Heart right ventricle (tissue), 16 donors: ENCODE results near the gene PHF1. TPM values are rescaled to one million over a fixed set of nuclear protein-coding genes. Genes with fewer than 3 reads are reported as not detected.

ENCODE experiments used
- ATAC-seq, 8 donors: fragments of 200-7000 bp; cut with Tn5 transposase; one replicate each; pipeline ENCODE4 v1.9.1; 2020; ENCODE audit warnings: mild to moderate bottlenecking in 8 of 8, moderate library complexity in 8 of 8, moderate number of reproducible peaks in 1 of 8
- DNase-seq, 2 donors: peaks; one replicate each; pipeline ENCODE4 v3.0.0-alpha.2; 2020
- H3K27ac ChIP-seq, 10 donors: fragments of 200-600 bp; sonication (generic) in 2 of 10; one replicate each; pipeline versions ENCODE4 v1.5.0 to v1.8.0; 2020 to 2022; ENCODE audit warnings: mild to moderate bottlenecking in 3 of 10
- H3K27me3 ChIP-seq, 7 donors: fragments of 200-600 bp; one replicate each; pipeline ENCODE4 v1.8.0; 2021 to 2022; ENCODE audit warnings: mild to moderate bottlenecking in 2 of 7
- H3K36me3 ChIP-seq, 9 donors: fragments of 200-600 bp; sonication (generic) in 1 of 9; one replicate each; pipeline versions ENCODE4 v1.5.0 to v1.8.0; 2020 to 2022; ENCODE audit warnings: mild to moderate bottlenecking in 2 of 9
- H3K4me1 ChIP-seq, 9 donors: fragments of 200-600 bp; sonication (generic) in 1 of 9; one replicate each; pipeline versions ENCODE4 v1.5.0 to v1.8.0; 2020 to 2022; ENCODE audit warnings: mild to moderate bottlenecking in 4 of 9
- H3K4me3 ChIP-seq, 10 donors: fragments of 200-600 bp; sonication (generic) in 2 of 10; one replicate each; pipeline versions ENCODE4 v1.5.0 to v1.8.0; 2020 to 2022; ENCODE audit warnings: mild to moderate bottlenecking in 7 of 10, moderate library complexity in 2 of 10
- H3K9me3 ChIP-seq, 11 donors: fragments of 200-600 bp in 10 of 11; sonication (generic) in 2 of 11; one replicate each; pipeline versions ENCODE4 v1.5.0 to v1.8.0; 2013 to 2022; ENCODE audit warnings: mild to moderate bottlenecking in 2 of 11, control low read depth in 1 of 11, moderate library complexity in 1 of 11
- CTCF ChIP-seq, 9 donors: fragments of 200-600 bp; sonication (generic) in 2 of 9; IDR thresholded peaks; one replicate each; pipeline versions ENCODE4 v1.5.0 to v1.8.0; 2021 to 2022; ENCODE audit warnings: antibody characterized with exemption in 9 of 9, mild to moderate bottlenecking in 5 of 9, moderate library complexity in 1 of 9
- WGBS, 2 donors: extraction: QIAGEN DNeasy Blood & Tissue Kit; methylation state at CpG; one replicate each; pipeline ENCODE4 v1.1.7; 2013; ENCODE audit warnings: inconsistent platforms in 1 of 2; 5-methylcytosine and 5-hydroxymethylcytosine counted together
- intact Hi-C, 10 donors: fragments of 100-400 bp; cut with DNase I; formaldehyde crosslinking; loops; one replicate each; pipeline versions ENCODE4 v1.11.1 to v1.14.2; 2022
- polyA plus RNA-seq, 2 donors: library from polyadenylated mRNA; stranded (reverse); fragments of 200-250 nt; gene quantifications; one replicate each; pipeline ENCODE4 v1.2.3, GENCODE V29; 2013
- total RNA-seq, 10 donors: library from RNA; stranded (reverse); fragmentation: NEBNext Ultra II Directional in 3 of 10; extraction: Animal tissue kit (Norgen Biotek cat#: 25700) in 3 of 10; gene quantifications; one replicate each; pipeline versions ENCODE4 v1.2.1 to v1.2.4, GENCODE V29; 2021 to 2023
- donor health status: Arrhythmogenic right ventricular cardiomyopathy.
- donor health status: ischemic (EF 13 %, LVEDD 7.1; RV severe dilation, severe dysfunction).
- donor health status: healthy with polysubstance abuse.
- donor health status: DM: no; HTN: yes; CAD: no.
- donor health status: DM: no; HTN: no; CAD: no.
- donor health status: ischemic (EF 25% LVEDD 6.9; RV normal size, moderate dysfunction).
- donor health status: ischemic (EF 25% LVEDD 5.7; RV mildly dilated, moderate dysfunction).
- donor health status: healthy.
- donor health status: DM: yes; HTN: yes; CAD: no.
- donor health status: Ischemic cardiomyopathy.
- donor health status: ischemic (EF 35%, LVEDD 5.7; RV mildly dilated, moderate dysfunction).
- donor health status: nonischemic (EF 11% LVEDD 7.7; RV severe dilation, severe dysfunction).
- donor health status: DM: yes; HTN: yes; CAD: no.
- donor health status: PGD.
- donor health status: ischemic (EF 29% LVEDD 5.4; RV normal size, mild dysfunction).
- donor health status: nonischemic (EF 23%, LVEDD 6.1; RV moderate dilation, normal function).

PHF1 gene
- total and polyA plus RNA-seq, 12 donors, result 36.2 to 125 (median 51.0) TPM

- Histone ChIP-seq H3K36me3 (no peaks in the 10 kb centered on the region), H3K4me3 (no peak overlapping the region), H3K27ac (no peak overlapping the region), H3K4me1 (no peaks in the 10 kb centered on the region), H3K27me3 (no peaks in the 10 kb centered on the region), H3K9me3 (no peaks in the 10 kb centered on the region)
- ATAC-seq (no peak), DNase-seq (no peak)
- TF ChIP-seq CTCF (IDR thresholded peaks at IDR 0.05), result no peak
- 74 to 77% methylated on average over 10 of the region's 10 CpGs for WGBS, 2 donors
- intact Hi-C loops, result no loop called here
Observed at GRCh38 chr6:33383427-33384185, 27.2 kb upstream of the PHF1 start.

GRCh38 chr6:33384581-33385020, 26.2 kb upstream of the PHF1 start:
- intact Hi-C loops, result no loop called here
- H3K36me3 ChIP-seq, result no peaks in the 10 kb centered on the region
- ATAC-seq (peak in 1 of 8 donors; percentile 31), DNase-seq (no peak)
- no peak overlapping the region for H3K27ac ChIP-seq
- TF ChIP-seq CTCF (IDR thresholded peaks at IDR 0.05), result peak in 6 of 9 donors; percentile 6 to 42 (median 30)
- H3K4me1 ChIP-seq, result no peaks in the 10 kb centered on the region
- H3K27me3 ChIP-seq, result no peaks in the 10 kb centered on the region
- no peaks in the 10 kb centered on the region for H3K9me3 ChIP-seq
- 31 to 32% methylated on average over 4 of the region's 4 CpGs for WGBS, 2 donors
- H3K4me3 ChIP-seq, result no peak overlapping the region

GRCh38 chr6:33390173-33390572, 20.6 kb upstream of the PHF1 start:
- 90 to 95% methylated on average over 2 of the region's 2 CpGs for WGBS, 2 donors
- no peak for TF ChIP-seq CTCF (IDR thresholded peaks at IDR 0.05)
- DNase-seq (no peak), ATAC-seq (no peak)
- H3K4me1 ChIP-seq, result peaks cover 6 to 40% (median 9%) of the 10 kb centered on the region in 9 donors
- no peak overlapping the region for H3K4me3 ChIP-seq
- no peaks in the 10 kb centered on the region for H3K27me3 ChIP-seq
- no peak overlapping the region for H3K27ac ChIP-seq
- intact Hi-C loops, result loop anchor here in 4 of 10 donors (2.0 to 10.0 kb wide), 5 partner anchors 21 to 185 kb away; partner anchors contain the start of genes PHF1 (in 1 of the 4) and ZBTB9 (in 1 of the 4)
- H3K36me3 ChIP-seq, result no peaks in the 10 kb centered on the region
- H3K9me3 ChIP-seq, result no peaks in the 10 kb centered on the region

- no peaks in the 10 kb centered on the region for H3K36me3 ChIP-seq
- H3K27ac ChIP-seq, result peak overlapping the region; percentile 26 to 93 (median 86)
- H3K4me1 ChIP-seq, result peaks cover 6 to 41% (median 9%) of the 10 kb centered on the region in 9 donors
- no peak for DNase-seq
- H3K9me3 ChIP-seq, result no peaks in the 10 kb centered on the region
- TF ChIP-seq CTCF (IDR thresholded peaks at IDR 0.05), result no peak
- no peak for ATAC-seq
- WGBS, 2 donors, result 78 to 80% methylated on average over 9 of the region's 9 CpGs
- no peaks in the 10 kb centered on the region for H3K27me3 ChIP-seq
- intact Hi-C loops, result loop anchor here in 5 of 10 donors (1.0 to 10.0 kb wide), 8 partner anchors 19 to 184 kb away; partner anchors contain the start of genes PHF1 (in 1 of the 5) and ZBTB9 (in 1 of the 5)
- peak overlapping the region in 8 of 10 donors; percentile 7 to 76 (median 60) for H3K4me3 ChIP-seq
Observed at GRCh38 chr6:33390767-33391277, 20.0 kb upstream of the PHF1 start.
